Vagina (tissue), 2 donors: ENCODE measurements around the gene TKFC.

Experiments
- CTCF ChIP-seq, 3 experiments: fragments of 450-650 bp in 2 of 3; fragments of 200-600 bp in 1 of 3; sonication (generic) in 1 of 3; IDR thresholded peaks; one replicate each; pipeline ENCODE4 v1.5.1; 2017 to 2019; ENCODE audit warnings: antibody characterized with exemption in 3 of 3, mild to moderate bottlenecking in 2 of 3, moderate library complexity in 2 of 3
- POLR2A ChIP-seq, 2 donors: fragments of 450-650 bp; IDR thresholded peaks; one replicate each; pipeline ENCODE4 v1.6.1; 2017; ENCODE audit warnings: antibody characterized with exemption in 2 of 2, mild to moderate bottlenecking in 2 of 2, moderate library complexity in 2 of 2
- POLR2AphosphoS5 ChIP-seq, 2 donors: sonication (generic); formaldehyde crosslinking; IDR thresholded peaks; one replicate each; pipeline ENCODE4 v1.9.0; 2017; ENCODE audit warnings: antibody characterized with exemption in 2 of 2, mild to moderate bottlenecking in 2 of 2, low read depth in 1 of 2; ENCODE audit not compliant: insufficient read depth in 1 of 2

GRCh38 chr11:61347916-61348461 is 15.0 kb downstream of the TKFC start:
- TF ChIP-seq POLR2A (IDR thresholded peaks at IDR 0.05) (no peak), CTCF (IDR thresholded peaks at IDR 0.05) (peak in 1 of 3 experiments; percentile 9), POLR2AphosphoS5 (IDR thresholded peaks at IDR 0.05; ENCODE audit: insufficient read depth in 1 of 2, low read depth in 1 of 2) (peak; percentile 15 to 19)
